ENCODE data around the gene CCNY. TPM values are rescaled to one million over a fixed set of nuclear protein-coding genes. Genes with fewer than 3 reads are reported as not detected.

Gene CCNY
- total RNA-seq, 1 experiment from 2014 or later: 51.9 TPM

DNA sequence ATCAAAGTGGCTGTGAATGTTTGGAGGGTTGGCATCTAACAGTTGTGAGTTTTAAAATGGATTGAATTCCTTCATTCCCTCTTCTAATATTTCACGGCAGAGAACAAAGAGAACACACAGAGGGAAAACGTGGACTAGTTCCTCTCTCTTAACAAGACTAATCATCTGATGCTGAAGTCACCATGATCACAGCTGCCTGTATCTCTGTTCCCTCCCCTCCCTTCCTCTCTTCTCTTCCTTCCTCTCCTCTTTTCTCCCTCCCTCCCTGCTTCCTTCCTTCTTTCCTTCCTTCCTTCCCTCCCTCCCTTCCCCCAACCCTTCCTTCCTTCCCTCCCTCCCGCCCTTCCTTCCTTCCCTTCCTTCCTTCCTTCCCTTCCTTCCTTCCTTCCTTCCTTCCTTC, 258.8 kb downstream of the CCNY start:
- BruUV-seq (replicated peaks): no TSS peak
- no peak for DNase-seq (ENCODE audit: low read depth, low spot score)

DNA sequence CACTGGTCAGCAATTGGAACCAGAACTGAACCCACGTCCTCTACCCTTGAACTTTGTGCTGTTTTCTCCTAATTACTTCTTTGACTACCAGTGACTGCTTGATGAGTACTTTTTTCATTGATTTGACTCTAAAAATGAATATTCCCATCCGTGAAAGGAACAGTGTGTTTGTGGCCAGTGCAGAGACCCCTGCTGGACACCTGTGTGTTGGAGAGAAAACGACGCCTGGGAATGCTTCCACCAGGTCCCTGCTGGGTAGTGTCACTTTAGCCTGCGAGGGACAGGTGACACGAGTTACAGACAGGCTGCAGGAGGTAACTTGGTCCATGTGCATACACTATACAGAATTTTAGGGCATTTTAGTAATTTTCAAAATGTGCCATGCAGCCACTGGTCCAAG, 262.1 kb downstream of the CCNY start:
- Histone ChIP-seq H3K9me3 (ENCODE audit: control insufficient read depth, insufficient read depth, low read depth, low read length) (no peaks in the 10 kb centered on the region), H3K27me3 (ENCODE audit: control insufficient read depth, insufficient read depth, low read length) (no peaks in the 10 kb centered on the region), H3K36me3 (ENCODE audit: control insufficient read depth, insufficient read depth, low read length) (no peaks in the 10 kb centered on the region), H3K4me3 (ENCODE audit: low read depth in 2 of 2, low read length in 2 of 2) (no peak overlapping the region), H3K4me1 (ENCODE audit: control insufficient read depth, insufficient read depth, low read length) (no peaks in the 10 kb centered on the region), H3K27ac (ENCODE audit: low read length) (no peak overlapping the region)
- no peak for DNase-seq (ENCODE audit: low read depth, low spot score)
- ChIA-PET POLR2A (no interaction called here), CTCF (no interaction called here)
- no peak for TF ChIP-seq SIN3A (IDR thresholded peaks at IDR 0.05; ENCODE audit: borderline replicate concordance, insufficient read depth, low read depth, low read length)
- TF ChIP-seq, protein P1, sequence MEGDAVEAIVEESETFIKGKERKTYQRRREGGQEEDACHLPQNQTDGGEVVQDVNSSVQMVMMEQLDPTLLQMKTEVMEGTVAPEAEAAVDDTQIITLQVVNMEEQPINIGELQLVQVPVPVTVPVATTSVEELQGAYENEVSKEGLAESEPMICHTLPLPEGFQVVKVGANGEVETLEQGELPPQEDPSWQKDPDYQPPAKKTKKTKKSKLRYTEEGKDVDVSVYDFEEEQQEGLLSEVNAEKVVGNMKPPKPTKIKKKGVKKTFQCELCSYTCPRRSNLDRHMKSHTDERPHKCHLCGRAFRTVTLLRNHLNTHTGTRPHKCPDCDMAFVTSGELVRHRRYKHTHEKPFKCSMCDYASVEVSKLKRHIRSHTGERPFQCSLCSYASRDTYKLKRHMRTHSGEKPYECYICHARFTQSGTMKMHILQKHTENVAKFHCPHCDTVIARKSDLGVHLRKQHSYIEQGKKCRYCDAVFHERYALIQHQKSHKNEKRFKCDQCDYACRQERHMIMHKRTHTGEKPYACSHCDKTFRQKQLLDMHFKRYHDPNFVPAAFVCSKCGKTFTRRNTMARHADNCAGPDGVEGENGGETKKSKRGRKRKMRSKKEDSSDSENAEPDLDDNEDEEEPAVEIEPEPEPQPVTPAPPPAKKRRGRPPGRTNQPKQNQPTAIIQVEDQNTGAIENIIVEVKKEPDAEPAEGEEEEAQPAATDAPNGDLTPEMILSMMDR (IDR thresholded peaks at IDR 0.05): peak; percentile 65
- ATAC-seq: no peak
- in situ Hi-C loops (cut with HindIII; ENCODE audit: low pct_unique_long_range_greater_than_20kb, low sequenced_read_pairs) (no loop called here), intact Hi-C loops (cut with micrococcal nuclease; ENCODE audit: unreplicated experiment) (loop anchor here (10.0 kb wide), 1 partner anchor 354 kb away; no protein-coding TSS in a partner anchor)
- no TSS peak for BruUV-seq (replicated peaks)

More for the DNA sequence above, 258.8 kb downstream of the CCNY start:
- Histone ChIP-seq H3K36me3 (ENCODE audit: control insufficient read depth, insufficient read depth, low read length) (no peaks in the 10 kb centered on the region), H3K9me3 (ENCODE audit: control insufficient read depth, insufficient read depth, low read depth, low read length) (no peaks in the 10 kb centered on the region), H3K4me1 (ENCODE audit: control insufficient read depth, insufficient read depth, low read length) (no peaks in the 10 kb centered on the region), H3K27ac (ENCODE audit: low read length) (no peak overlapping the region), H3K27me3 (ENCODE audit: control insufficient read depth, insufficient read depth, low read length) (no peaks in the 10 kb centered on the region), H3K4me3 (ENCODE audit: low read depth in 2 of 2, low read length in 2 of 2) (no peak overlapping the region)
- intact Hi-C loops (cut with micrococcal nuclease; ENCODE audit: unreplicated experiment) (loop anchor here (10.0 kb wide), 1 partner anchor 350 kb away; no protein-coding TSS in a partner anchor), in situ Hi-C loops (cut with HindIII; ENCODE audit: low pct_unique_long_range_greater_than_20kb, low sequenced_read_pairs) (no loop called here)
- TF ChIP-seq, protein P2, sequence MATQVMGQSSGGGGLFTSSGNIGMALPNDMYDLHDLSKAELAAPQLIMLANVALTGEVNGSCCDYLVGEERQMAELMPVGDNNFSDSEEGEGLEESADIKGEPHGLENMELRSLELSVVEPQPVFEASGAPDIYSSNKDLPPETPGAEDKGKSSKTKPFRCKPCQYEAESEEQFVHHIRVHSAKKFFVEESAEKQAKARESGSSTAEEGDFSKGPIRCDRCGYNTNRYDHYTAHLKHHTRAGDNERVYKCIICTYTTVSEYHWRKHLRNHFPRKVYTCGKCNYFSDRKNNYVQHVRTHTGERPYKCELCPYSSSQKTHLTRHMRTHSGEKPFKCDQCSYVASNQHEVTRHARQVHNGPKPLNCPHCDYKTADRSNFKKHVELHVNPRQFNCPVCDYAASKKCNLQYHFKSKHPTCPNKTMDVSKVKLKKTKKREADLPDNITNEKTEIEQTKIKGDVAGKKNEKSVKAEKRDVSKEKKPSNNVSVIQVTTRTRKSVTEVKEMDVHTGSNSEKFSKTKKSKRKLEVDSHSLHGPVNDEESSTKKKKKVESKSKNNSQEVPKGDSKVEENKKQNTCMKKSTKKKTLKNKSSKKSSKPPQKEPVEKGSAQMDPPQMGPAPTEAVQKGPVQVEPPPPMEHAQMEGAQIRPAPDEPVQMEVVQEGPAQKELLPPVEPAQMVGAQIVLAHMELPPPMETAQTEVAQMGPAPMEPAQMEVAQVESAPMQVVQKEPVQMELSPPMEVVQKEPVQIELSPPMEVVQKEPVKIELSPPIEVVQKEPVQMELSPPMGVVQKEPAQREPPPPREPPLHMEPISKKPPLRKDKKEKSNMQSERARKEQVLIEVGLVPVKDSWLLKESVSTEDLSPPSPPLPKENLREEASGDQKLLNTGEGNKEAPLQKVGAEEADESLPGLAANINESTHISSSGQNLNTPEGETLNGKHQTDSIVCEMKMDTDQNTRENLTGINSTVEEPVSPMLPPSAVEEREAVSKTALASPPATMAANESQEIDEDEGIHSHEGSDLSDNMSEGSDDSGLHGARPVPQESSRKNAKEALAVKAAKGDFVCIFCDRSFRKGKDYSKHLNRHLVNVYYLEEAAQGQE (IDR thresholded peaks at IDR 0.05; ENCODE audit: insufficient read depth in 1 of 2, low read depth in 2 of 2, low read length in 1 of 2): no peak
- no peak for TF ChIP-seq POLR2AphosphoS5 (IDR thresholded peaks at IDR 0.05; ENCODE audit: low read depth, low read length)
- TF ChIP-seq, protein P1 (IDR thresholded peaks at IDR 0.05): no peak
- no peak for TF ChIP-seq TCF7L2 (IDR thresholded peaks at IDR 0.05; ENCODE audit: low read depth, low read length)
- TF ChIP-seq SIN3A (IDR thresholded peaks at IDR 0.05; ENCODE audit: borderline replicate concordance, insufficient read depth, low read depth, low read length): no peak
- ATAC-seq: no peak
- CTCF ChIA-PET: no interaction called here
- POLR2A ChIA-PET: no interaction called here

Data from Panc1 (cell line).